PFSK-1 (cell line): Measurements from ENCODE around the gene KCNH1.

Source experiments
- FOXP2 ChIP-seq: optimal IDR thresholded peaks from 2 replicates; pipeline ENCODE3; 2011; ENCODE audit warnings: borderline replicate concordance, control low read depth, inconsistent platforms; ENCODE audit not compliant: insufficient read depth; ENCODE audit errors: extremely low read length, extremely low read depth
- POLR2AphosphoS5 ChIP-seq: IDR thresholded peaks from 2 replicates; pipeline ENCODE4 v1.6.1; 2012; ENCODE audit warnings: low read depth, mild to moderate bottlenecking, control low read depth, low read length, moderate library complexity
- REST ChIP-seq, 2 experiments: IDR thresholded peaks; 2 replicates each; pipeline versions ENCODE4 v1.6.1 to v1.8.0; 2011 to 2012; ENCODE audit warnings: low read depth in 2 of 2, low read length in 2 of 2, control low read depth in 1 of 2, inconsistent platforms in 1 of 2, mild to moderate bottlenecking in 1 of 2, moderate library complexity in 1 of 2; ENCODE audit not compliant: insufficient read depth in 1 of 2
- SIN3A ChIP-seq: IDR thresholded peaks from 2 replicates; pipeline ENCODE4 v1.6.1; 2012; ENCODE audit warnings: mild to moderate bottlenecking, low read length, moderate library complexity, borderline replicate concordance; ENCODE audit not compliant: insufficient read depth
- TAF1 ChIP-seq: IDR thresholded peaks from 2 replicates; pipeline ENCODE4 v1.6.1; 2012; ENCODE audit warnings: low read length, control low read depth, borderline replicate concordance; ENCODE audit not compliant: insufficient read depth

Gene KCNH1

DNA sequence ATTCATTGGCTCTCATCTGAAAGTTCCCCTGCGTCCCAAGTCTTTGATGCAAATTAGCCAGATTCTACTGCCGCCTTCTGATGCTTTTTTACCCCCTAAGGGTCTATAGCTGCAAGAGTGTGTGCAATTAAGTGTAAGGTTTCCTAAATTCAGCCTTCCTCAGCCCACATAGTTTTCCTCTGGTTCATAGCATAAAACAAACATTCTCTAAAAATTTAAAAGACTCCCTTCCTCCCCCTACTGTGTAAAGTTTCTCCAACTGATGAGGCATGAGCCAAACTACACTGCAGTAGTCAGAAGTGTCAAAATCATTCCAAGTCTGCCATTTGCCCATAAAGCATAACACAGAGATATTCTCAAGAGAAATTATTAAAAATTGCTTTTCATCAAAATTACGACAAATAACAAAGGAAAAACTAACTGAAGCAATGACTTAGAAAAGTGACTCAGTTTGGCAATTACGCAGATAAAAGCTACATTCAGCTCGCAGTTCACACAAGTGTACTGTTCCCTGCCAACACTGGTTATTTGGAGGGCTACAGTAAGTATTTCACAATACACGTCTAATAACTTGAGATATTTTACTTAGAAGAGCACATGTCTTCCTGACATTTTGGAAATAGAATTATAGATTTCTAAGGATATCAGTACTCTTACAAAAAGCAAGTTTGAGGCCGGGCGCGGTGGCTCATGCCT, 15.4 kb downstream of the KCNH1 start:
- TF ChIP-seq FOXP2 (no peak), SIN3A (no peak), REST (IDR thresholded peaks at IDR 0.05; ENCODE audit: insufficient read depth in 1 of 2, low read depth in 2 of 2, low read length in 2 of 2) (no peak), POLR2AphosphoS5 (no peak), TAF1 (no peak)

GRCh38 chr1:211114446-211114845, 19.5 kb downstream of the KCNH1 start:
- no peak for TF ChIP-seq REST (IDR thresholded peaks at IDR 0.05; ENCODE audit: insufficient read depth in 1 of 2, low read depth in 2 of 2, low read length in 2 of 2)
- TF ChIP-seq POLR2AphosphoS5, result no peak
- TF ChIP-seq FOXP2, result no peak
- no peak for TF ChIP-seq TAF1
- no peak for TF ChIP-seq SIN3A

GRCh38 chr1:211113566-211113965, 20.4 kb downstream of the KCNH1 start:
- TF ChIP-seq SIN3A, result no peak
- no peak for TF ChIP-seq POLR2AphosphoS5
- no peak for TF ChIP-seq REST (IDR thresholded peaks at IDR 0.05; ENCODE audit: insufficient read depth in 1 of 2, low read depth in 2 of 2, low read length in 2 of 2)
- no peak for TF ChIP-seq TAF1
- no peak for TF ChIP-seq FOXP2

GRCh38 chr1:211111351-211111750, 22.6 kb downstream of the KCNH1 start:
- TF ChIP-seq POLR2AphosphoS5 (no peak), FOXP2 (no peak), SIN3A (no peak), TAF1 (no peak), REST (IDR thresholded peaks at IDR 0.05; ENCODE audit: insufficient read depth in 1 of 2, low read depth in 2 of 2, low read length in 2 of 2) (no peak)

GRCh38 chr1:211101481-211101880, 32.5 kb downstream of the KCNH1 start:
- TF ChIP-seq REST (IDR thresholded peaks at IDR 0.05; ENCODE audit: insufficient read depth in 1 of 2, low read depth in 2 of 2, low read length in 2 of 2) (no peak), FOXP2 (no peak), TAF1 (no peak), POLR2AphosphoS5 (no peak), SIN3A (no peak)
